Liver (tissue), 3 donors: Measurements from ENCODE around the gene NT5C2.

Source experiments
- CTCF ChIP-seq: fragments of 150-350 bp; IDR thresholded peaks from 2 replicates; pipeline ENCODE4 v1.5.1; 2017; ENCODE audit warnings: improper control_type of control experiment, low read depth, low read length; ENCODE audit not compliant: missing input control
- RAD21 ChIP-seq, 2 donors: IDR thresholded peaks; 2 replicates each; pipeline ENCODE4 v1.6.1; 2016; ENCODE audit warnings: antibody characterized with exemption in 2 of 2, mild to moderate bottlenecking in 2 of 2
- SP1 ChIP-seq: IDR thresholded peaks from 2 replicates; pipeline ENCODE4 v1.6.1; 2018; ENCODE audit warnings: antibody characterized with exemption, mild to moderate bottlenecking
- TAF1 ChIP-seq: conservative IDR thresholded peaks from 2 replicates; pipeline ENCODE4 v1.6.1; 2016; ENCODE audit warnings: antibody characterized with exemption, mild to moderate bottlenecking
- YY1 ChIP-seq: IDR thresholded peaks from 2 replicates; pipeline ENCODE4 v1.6.1; 2016; ENCODE audit warnings: antibody characterized with exemption, mild to moderate bottlenecking
- TF ChIP-seq, protein P1 (sequence below): IDR thresholded peaks from 2 replicates; pipeline ENCODE4 v1.6.1; 2016; ENCODE audit warnings: antibody characterized with exemption
- donor health status: healthy.
- donor health status: healthy.

DNA sequence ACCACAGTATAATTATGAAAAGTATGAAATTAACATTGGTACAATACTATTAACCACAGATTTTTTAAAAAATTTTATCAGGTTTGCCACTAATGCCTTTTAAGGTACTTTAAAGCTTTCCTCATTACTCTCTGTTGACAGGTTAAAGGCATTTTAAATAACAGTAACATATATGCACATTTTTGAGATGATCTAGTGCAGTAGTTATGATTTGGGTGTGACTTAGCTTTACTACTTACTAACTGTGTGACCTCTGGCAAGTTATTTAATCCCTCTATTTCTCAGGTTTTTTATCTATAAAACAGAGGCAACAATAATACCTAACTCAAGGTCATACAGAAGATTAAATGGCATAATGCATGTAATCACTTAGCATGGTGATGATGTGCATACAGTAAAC is 94.8 kb downstream of the NT5C2 start:
- TF ChIP-seq CTCF (no peak), RAD21 (IDR thresholded peaks at IDR 0.05) (no peak), TAF1 (no peak), SP1 (no peak), YY1 (no peak)
- TF ChIP-seq, protein P1, sequence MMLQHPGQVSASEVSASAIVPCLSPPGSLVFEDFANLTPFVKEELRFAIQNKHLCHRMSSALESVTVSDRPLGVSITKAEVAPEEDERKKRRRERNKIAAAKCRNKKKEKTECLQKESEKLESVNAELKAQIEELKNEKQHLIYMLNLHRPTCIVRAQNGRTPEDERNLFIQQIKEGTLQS: no peak
